A673 (cell line): Measurements from ENCODE around the gene DDX56.
"Not testable (repeated sequence)": the region's sequence is repeated elsewhere in the genome, so short reads cannot be mapped to it uniquely, and the experiment has no call there.

Experiments
- CTCF ChIP-seq: fragments of 300-800, 200-600 bp; sonication (generic); conservative IDR thresholded peaks from 2 replicates; pipeline ENCODE4 v1.5.1; 2017; ENCODE audit warnings: low read depth, mild to moderate bottlenecking, antibody characterized with exemption, low read length, moderate library complexity, mixed read lengths
- EZH2 ChIP-seq: fragments of 200-600 bp; sonication (generic); IDR thresholded peaks from 2 replicates; pipeline ENCODE4 v1.6.1; 2017; ENCODE audit warnings: borderline replicate concordance, low read depth, mild to moderate bottlenecking, mixed read lengths, antibody characterized with exemption, low read length; ENCODE audit not compliant: poor library complexity, severe bottlenecking

DNA sequence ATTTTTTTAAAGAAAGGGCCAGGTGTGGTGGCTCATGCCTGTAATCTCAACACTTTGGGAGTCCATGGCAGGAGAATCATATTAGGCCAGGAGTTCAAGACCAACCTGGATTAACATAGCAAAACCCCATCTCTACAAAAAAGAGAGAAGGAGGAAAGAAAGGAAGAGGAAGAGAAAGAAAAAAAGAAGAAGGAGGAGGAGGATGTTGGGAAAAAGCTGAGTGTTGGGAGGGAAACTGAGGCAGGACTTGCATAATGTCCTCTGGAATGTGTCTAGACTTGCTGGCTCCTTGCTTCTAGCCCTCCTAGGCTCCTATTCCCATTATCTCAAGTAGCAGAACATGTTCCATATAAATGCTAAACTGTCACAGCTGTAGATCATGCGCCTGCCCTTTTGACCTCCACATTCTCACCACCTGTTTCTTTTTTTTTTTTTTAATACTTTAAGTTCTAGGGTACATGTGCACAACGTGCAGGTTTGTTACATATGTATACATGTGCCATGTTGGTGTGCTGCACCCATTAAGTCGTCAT lies 21.2 kb downstream of the DDX56 start:
- TF ChIP-seq CTCF, EZH2: not testable (repeated sequence)
